Activated T-cell treated with anti-CD3 and anti-CD28 coated beads, Interleukin-2, amount 50 U/mL, for 1 hour (primary cell): ENCODE measurements around the gene CTH.
"Not testable (repeated sequence)": the region's sequence is repeated elsewhere in the genome, so short reads cannot be mapped to it uniquely, and the experiment has no call there.

Experiments
- DNase-seq: peaks from one replicate; pipeline ENCODE4 v3.0.0-alpha.2; 2020

The CTH gene

DNA sequence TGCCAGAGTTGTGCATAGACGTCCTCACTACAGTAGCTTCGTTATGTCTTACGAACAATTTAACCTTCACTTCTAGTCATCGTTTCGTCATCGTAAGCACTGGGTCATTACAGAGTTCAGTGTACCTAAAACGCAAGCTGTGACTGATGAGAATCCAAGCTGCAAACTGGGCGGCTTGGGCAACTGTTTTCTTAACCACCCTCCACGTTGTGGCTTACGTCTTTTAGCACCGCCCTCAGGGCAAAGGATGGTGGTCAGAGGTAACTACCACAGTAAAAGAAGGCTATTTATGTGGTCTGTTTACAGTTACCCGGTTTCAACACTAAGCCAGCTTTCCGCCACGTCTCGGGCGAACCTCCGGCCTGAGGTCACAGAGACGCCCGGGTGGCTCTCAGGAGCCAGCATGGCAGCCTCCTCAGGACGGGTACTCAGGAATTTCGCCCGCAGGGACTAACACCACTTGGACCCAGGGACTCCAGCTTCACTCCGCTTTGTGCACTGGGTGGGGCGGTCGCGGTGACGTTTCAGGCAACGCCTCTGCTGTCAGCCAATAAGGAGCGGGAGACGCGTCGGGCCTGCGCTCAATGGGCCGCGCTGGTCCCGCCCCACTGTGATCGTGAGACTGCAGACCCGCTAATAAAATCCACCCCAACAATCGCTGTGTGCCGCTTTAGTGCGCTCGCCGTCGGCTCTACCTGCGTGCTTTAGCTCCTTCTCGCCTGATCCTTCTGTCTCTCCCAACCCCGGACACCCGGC lies at the start of gene CTH:
TSS of gene CTH (plus strand) at position 665 of the 756 bp plus-strand sequence. CDS start 148 bp downstream, outside the sequence.
- DNase-seq = peak; percentile 92

GRCh38 chr1:70361727-70362398 lies 49.2 kb upstream of the CTH start:
- DNase-seq = no peak

DNA sequence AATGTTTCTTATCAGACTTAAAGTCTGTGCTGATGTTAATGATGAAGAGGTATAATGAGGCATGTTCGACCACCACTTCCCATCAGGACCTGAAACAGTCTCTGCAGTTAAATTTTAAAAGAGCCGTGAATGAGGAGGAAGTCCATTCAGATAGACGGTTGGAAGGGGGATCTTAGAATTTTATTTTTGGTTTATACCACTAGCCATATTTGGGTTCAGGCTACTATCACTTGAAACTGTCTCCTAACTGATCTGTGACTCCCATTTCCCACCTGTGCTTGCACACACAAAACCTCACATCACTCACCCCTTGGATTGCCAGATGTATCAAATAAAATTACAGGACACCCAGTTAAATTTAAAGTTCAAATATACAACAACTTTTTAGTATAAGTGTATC lies 46.6 kb upstream of the CTH start:
- DNase-seq = no peak

GRCh38 chr1:70366425-70366952 lies 44.6 kb upstream of the CTH start:
- DNase-seq = not testable (repeated sequence)

DNA sequence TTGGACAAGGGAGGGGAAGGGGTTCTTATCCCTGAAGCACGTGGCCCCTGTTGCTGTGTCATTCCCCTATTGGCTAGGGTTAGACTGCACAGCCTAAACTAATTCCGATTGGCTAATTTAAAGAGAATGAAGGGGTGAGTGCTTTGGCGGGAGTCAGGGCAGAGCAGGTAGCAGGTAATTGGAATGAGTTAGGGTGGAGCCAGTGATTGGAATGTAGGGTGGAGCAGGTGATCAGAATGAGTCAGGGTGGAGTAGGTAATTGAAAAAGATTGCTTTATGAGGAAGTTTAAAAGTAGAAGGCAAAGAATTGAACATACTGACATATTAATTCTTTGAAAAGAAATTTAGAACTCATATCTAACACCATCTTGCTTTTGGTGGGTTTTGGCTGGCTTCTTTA lies 44.1 kb upstream of the CTH start:
- not testable (repeated sequence) for DNase-seq

GRCh38 chr1:70367397-70367796 lies 43.7 kb upstream of the CTH start:
- not testable (repeated sequence) for DNase-seq

DNA sequence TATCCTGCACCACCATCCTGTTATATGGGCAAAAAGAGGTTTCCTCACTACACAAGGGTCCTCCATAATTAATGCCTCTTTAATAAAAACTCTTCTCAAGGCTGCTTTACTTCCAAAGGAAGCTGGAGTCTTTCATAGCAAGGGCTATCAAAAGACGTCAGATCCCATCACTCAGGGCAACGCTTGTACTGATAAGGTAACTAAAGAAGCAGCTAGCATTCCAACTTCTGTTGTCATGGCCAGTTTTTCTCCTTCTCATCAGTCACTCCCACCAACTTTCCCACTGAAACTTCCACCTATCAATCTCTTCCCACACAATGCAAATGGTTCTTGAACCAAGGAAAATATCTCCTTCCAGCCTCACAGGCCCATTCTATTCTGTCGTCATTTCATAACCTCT lies 39.5 kb upstream of the CTH start:
- not testable (repeated sequence) for DNase-seq

DNA sequence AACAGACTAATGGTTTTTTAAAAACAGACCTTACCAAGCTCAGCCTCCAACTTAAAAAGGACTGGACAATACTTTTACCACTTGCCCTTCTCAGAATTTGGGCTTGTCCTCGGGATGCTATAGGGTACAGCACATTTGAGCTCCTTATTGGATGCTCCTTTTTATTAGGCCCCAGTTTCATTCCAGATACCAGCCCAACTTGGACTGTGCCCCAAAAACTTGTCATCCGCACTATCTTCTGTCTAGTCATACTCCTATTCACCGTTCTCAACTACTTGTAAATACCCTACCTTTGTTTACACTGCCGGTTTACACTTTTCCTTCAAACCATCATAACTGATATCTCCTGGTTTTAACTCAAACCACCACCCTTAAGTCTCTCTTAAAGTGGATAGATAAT lies 38.6 kb upstream of the CTH start:
- no peak for DNase-seq

DNA sequence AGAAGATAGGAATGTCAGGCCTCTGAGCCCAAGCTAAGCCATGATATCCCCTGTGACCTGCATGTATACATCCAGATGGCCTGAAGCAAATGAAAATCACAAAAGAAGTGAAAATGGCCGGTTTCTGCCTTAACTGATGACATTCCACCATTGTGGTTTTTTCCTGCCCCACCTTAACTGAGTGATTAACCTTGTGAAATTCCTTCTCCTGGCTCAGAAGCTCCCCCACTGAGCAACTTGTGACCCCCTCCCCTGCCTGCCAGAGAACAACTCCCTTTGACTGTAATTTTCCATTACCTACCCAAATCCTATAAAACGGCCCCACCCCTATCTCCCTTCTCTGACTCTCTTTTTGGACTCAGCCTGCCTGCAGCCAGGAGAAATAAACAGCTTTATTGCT lies 37.5 kb upstream of the CTH start:
- DNase-seq = not testable (repeated sequence)

- no peak for DNase-seq
Measured at GRCh38 chr1:70376196-70376595, 34.9 kb upstream of the CTH start.

GRCh38 chr1:70382682-70383081 lies 28.4 kb upstream of the CTH start:
- no peak for DNase-seq

- no peak for DNase-seq
Measured at GRCh38 chr1:70383483-70383882, 27.6 kb upstream of the CTH start.

GRCh38 chr1:70384542-70384941 lies 26.5 kb upstream of the CTH start:
- DNase-seq = no peak

DNA sequence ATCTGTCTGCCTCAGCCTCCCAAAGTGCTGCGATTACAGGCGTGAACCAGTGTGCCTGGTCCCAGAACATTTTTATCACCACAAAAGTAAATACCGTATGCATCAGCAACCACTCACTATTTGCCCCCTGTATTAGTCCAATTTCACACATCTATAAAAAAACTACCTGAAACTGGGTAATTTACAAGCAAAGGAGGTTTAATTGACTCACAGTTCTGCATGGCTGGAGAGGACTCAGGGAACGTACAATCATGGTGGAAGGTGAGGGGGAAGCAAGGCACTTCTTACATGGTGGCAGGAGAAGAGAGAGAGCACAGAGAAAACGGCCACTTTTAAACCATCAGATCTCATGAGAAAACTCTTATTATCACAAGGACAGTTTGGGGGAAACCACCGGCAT lies 25.6 kb upstream of the CTH start:
- no peak for DNase-seq

- no peak for DNase-seq
Measured at GRCh38 chr1:70386121-70386520, 24.9 kb upstream of the CTH start.

GRCh38 chr1:70387507-70387906 lies 23.6 kb upstream of the CTH start:
- DNase-seq = no peak

DNA sequence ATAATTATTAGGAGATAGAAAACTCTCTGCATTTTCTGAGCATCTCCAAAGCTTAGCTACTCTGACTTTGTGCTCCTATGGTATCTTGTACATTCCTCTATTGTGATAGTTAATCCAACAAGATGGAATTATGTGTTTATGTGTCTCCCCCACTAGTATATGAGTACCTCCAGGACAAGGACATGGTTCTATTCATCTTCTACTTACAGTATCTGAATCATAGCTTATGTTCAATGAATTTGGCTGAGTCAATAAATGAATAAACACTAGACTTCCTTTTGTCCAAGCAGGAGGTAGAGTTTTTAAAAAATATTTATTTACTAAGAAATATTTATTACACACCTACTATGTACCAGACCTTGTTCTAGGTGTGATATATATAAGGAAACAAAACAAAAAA lies 18.4 kb upstream of the CTH start:
- no peak for DNase-seq

- no peak for DNase-seq
Measured at GRCh38 chr1:70396607-70397006, 14.5 kb upstream of the CTH start.

- no peak for DNase-seq
Measured at GRCh38 chr1:70397013-70397412, 14.1 kb upstream of the CTH start.

GRCh38 chr1:70400335-70400734 lies 10.7 kb upstream of the CTH start:
- DNase-seq = no peak

GRCh38 chr1:70401974-70402373 lies 9.1 kb upstream of the CTH start:
- DNase-seq = no peak

- DNase-seq = no peak
Measured at GRCh38 chr1:70403759-70404158, 7.3 kb upstream of the CTH start.

GRCh38 chr1:70405780-70406416 lies 5.2 kb upstream of the CTH start:
- DNase-seq = no peak

DNA sequence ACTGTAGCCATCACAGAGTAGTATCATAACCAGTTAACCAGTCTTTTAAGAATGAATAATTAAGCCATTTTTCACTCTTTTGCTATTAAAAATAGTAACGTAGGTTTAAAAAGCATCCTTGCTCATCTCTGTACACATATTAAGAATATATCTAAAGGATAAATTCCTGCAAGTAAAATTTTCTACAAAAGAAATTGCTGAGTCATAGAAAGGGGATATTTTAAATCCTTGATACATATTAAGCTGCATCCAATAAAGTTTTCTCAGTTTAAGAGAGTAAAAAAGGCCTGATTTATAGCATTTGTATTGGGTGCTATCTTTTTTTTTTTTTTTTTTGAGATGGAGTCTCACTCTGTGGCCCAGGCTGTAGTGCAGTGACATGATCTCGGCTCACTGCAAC lies 1.9 kb upstream of the CTH start:
- DNase-seq = no peak
